ENCODE data around the gene PLCH1. TPM values are rescaled to one million over a fixed set of nuclear protein-coding genes. Genes with fewer than 3 reads are reported as not detected.

PLCH1 gene
- total and polyA plus RNA-seq, 2 of the 8 experiments (the other 6 are each of a cell fraction or from before 2014, with no cell fraction given) = 5.8 to 17.2 TPM

DNA sequence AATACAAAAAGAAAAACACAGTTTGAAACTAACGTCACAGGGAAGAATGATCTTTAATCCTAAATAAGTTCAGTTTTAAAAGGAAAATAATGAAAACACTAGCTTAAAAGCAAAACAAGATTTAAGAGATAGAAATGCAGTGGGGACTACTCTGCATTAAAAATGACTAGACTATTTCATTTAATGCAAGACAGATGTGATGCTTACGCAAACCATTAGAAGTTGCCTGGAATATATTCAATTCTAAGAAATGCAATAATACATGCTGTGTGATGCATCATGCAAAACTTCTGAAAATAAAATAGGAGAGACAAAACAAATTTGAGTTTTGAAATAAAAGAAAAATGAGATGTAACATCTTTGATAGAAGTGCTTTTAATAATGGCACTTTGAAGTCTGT is 353.8 kb downstream of the PLCH1 start (continued):
- TF ChIP-seq JUN (IDR thresholded peaks at IDR 0.05; ENCODE audit: low read depth, low read length) (no peak), CTBP2 (IDR thresholded peaks at IDR 0.05; ENCODE audit: borderline replicate concordance, insufficient read depth, insufficient read length, low read length) (no peak)

Data from H1 (cell line).